Trophoblast cell (in vitro differentiated cells and primary cell): ENCODE results near the gene MRGPRF.

ENCODE experiments used
- DNase-seq, 2 donors: peaks; one replicate each; pipeline ENCODE4 v3.0.0-alpha.2; 2016
- H2AFZ ChIP-seq: 2 replicates; pipeline ENCODE4 v1.6.1; 2013; ENCODE audit warnings: low read length, moderate library complexity, mild to moderate bottlenecking; ENCODE audit not compliant: insufficient read depth, poor library complexity
- H2AK5ac ChIP-seq: 2 replicates; pipeline ENCODE4 v1.6.1; 2013; ENCODE audit warnings: mild to moderate bottlenecking, low read length
- H2BK120ac ChIP-seq: 2 replicates; pipeline ENCODE4 v1.6.1; 2013; ENCODE audit warnings: low read length, mild to moderate bottlenecking, moderate library complexity; ENCODE audit not compliant: insufficient read depth, poor library complexity
- H2BK12ac ChIP-seq: 2 replicates; pipeline ENCODE4 v1.6.1; 2013; ENCODE audit warnings: mild to moderate bottlenecking, low read length, moderate library complexity
- H2BK5ac ChIP-seq: 2 replicates; pipeline ENCODE4 v1.6.1; 2013; ENCODE audit warnings: low read length, low read depth, moderate library complexity, mild to moderate bottlenecking; ENCODE audit not compliant: poor library complexity
- H3K14ac ChIP-seq: 2 replicates; pipeline ENCODE4 v1.6.1; 2013; ENCODE audit warnings: mild to moderate bottlenecking, low read length
- H3K18ac ChIP-seq: 2 replicates; pipeline ENCODE4 v1.6.1; 2013; ENCODE audit warnings: mild to moderate bottlenecking, low read length
- H3K23ac ChIP-seq: 2 replicates; pipeline ENCODE4 v1.6.1; 2013; ENCODE audit warnings: low read length
- H3K27ac ChIP-seq: 2 replicates; pipeline ENCODE4 v1.5.1; 2013; ENCODE audit warnings: low read depth, mild to moderate bottlenecking, inconsistent platforms, low read length, moderate library complexity
- H3K27me3 ChIP-seq: 2 replicates; pipeline ENCODE4 v1.6.1; 2013; ENCODE audit warnings: inconsistent platforms, mild to moderate bottlenecking, low read length, moderate library complexity; ENCODE audit not compliant: insufficient read depth
- H3K36me3 ChIP-seq, 2 experiments: 1 replicate in 1 of 2; 2 replicates in 1 of 2; pipeline ENCODE4 v1.6.1; 2013; ENCODE audit warnings: low read length in 2 of 2, mild to moderate bottlenecking in 2 of 2, moderate library complexity in 1 of 2; ENCODE audit not compliant: insufficient read depth in 2 of 2, control insufficient read depth in 1 of 2
- H3K4ac ChIP-seq: 2 replicates; pipeline ENCODE4 v1.6.1; 2013; ENCODE audit warnings: low read depth, mild to moderate bottlenecking, low read length, moderate library complexity
- H3K4me1 ChIP-seq, 2 experiments: 1 replicate in 1 of 2; 2 replicates in 1 of 2; pipeline ENCODE4 v1.6.1; 2013; ENCODE audit warnings: low read length in 2 of 2, mild to moderate bottlenecking in 2 of 2, moderate library complexity in 1 of 2; ENCODE audit not compliant: insufficient read depth in 2 of 2, control insufficient read depth in 1 of 2
- H3K4me2 ChIP-seq: 2 replicates; pipeline ENCODE4 v1.6.1; 2013; ENCODE audit warnings: inconsistent platforms, mild to moderate bottlenecking, low read length, moderate library complexity
- H3K4me3 ChIP-seq: 2 replicates; pipeline ENCODE4 v1.5.1; 2013; ENCODE audit warnings: mild to moderate bottlenecking, low read depth, low read length, inconsistent platforms
- H3K79me1 ChIP-seq: one replicate; pipeline ENCODE4 v1.6.1; 2013; ENCODE audit warnings: low read length
- H3K79me2 ChIP-seq: 2 replicates; pipeline ENCODE4 v1.6.1; 2013; ENCODE audit warnings: low read length, mild to moderate bottlenecking; ENCODE audit not compliant: control insufficient read depth, insufficient read depth, poor library complexity
- H3K9ac ChIP-seq: 2 replicates; pipeline ENCODE4 v1.6.1; 2013; ENCODE audit warnings: mild to moderate bottlenecking, low read length
- H3K9me3 ChIP-seq: 2 replicates; pipeline ENCODE4 v1.6.1; 2013; ENCODE audit warnings: low read depth, mild to moderate bottlenecking, control low read depth, inconsistent platforms, low read length; ENCODE audit not compliant: insufficient read depth
- H4K12ac ChIP-seq: 2 replicates; pipeline ENCODE4 v1.6.1; 2013; ENCODE audit warnings: low read depth, mild to moderate bottlenecking, low read length, moderate library complexity
- H4K8ac ChIP-seq: 2 replicates; pipeline ENCODE4 v1.6.1; 2013; ENCODE audit warnings: low read depth, mild to moderate bottlenecking, low read length, moderate library complexity
- H4K91ac ChIP-seq: one replicate; pipeline ENCODE4 v1.6.1; 2013; ENCODE audit warnings: low read depth, mild to moderate bottlenecking, low read length, moderate library complexity
- WGBS: extraction: QIAGEN DNeasy Blood & Tissue Kit; methylation state at CpG from one replicate; pipeline ENCODE4 v1.1.7; 2013; ENCODE audit warnings: missing lambda C conversion rate; ENCODE audit not compliant: insufficient read length, insufficient coverage; ENCODE audit errors: extremely low coverage; 5-methylcytosine and 5-hydroxymethylcytosine counted together

MRGPRF gene

GRCh38 chr11:69022260-69022659, 9.2 kb upstream of the MRGPRF start:
- Histone ChIP-seq H3K14ac (no peak overlapping the region), H3K9me3 (peaks cover 1% of the 10 kb centered on the region), H3K23ac (no peak overlapping the region), H4K91ac (no peak overlapping the region), H2BK5ac (no peak overlapping the region), H2BK12ac (no peak overlapping the region), H3K79me1 (no peaks in the 10 kb centered on the region), H3K79me2 (no peaks in the 10 kb centered on the region), H2BK120ac (no peak overlapping the region), H3K4ac (no peak overlapping the region), H3K18ac (no peak overlapping the region), H3K36me3 (no peaks in the 10 kb centered on the region), H3K9ac (no peak overlapping the region), H2AFZ (no peak overlapping the region), H4K12ac (no peak overlapping the region), H3K4me3 (no peak overlapping the region), H3K4me1 (no peaks in the 10 kb centered on the region), H4K8ac (no peak overlapping the region), H3K27me3 (no peaks in the 10 kb centered on the region), H3K27ac (no peak overlapping the region), H2AK5ac (no peak overlapping the region), H3K4me2 (no peak overlapping the region)
- DNase-seq: no peak
- WGBS: no CpG with 5 or more reads among the region's 10 CpGs

DNA sequence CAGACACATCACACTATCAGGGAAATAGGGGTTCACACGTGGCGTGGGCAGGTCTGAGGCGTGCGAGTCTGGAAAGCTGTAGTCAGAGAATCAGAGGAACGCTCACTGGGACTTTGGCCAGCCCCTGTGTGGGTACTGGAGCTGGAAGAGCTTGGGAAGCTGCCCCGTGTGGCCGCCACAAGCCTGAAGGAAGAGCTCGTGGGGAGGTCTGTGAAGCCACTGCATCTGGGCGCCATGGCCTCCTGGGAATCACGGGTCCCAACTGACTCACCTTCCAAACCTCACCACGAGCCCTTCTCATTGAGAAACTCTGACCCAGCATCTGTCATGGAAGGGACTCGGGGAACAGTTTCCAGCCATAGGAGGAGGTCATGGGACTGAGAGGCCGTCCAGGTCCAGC, 5.9 kb upstream of the MRGPRF start:
- Histone ChIP-seq H3K79me1 (no peaks in the 10 kb centered on the region), H3K18ac (no peak overlapping the region), H2AK5ac (no peak overlapping the region), H3K14ac (no peak overlapping the region), H3K9me3 (peaks cover 6% of the 10 kb centered on the region), H4K8ac (no peak overlapping the region), H2BK120ac (no peak overlapping the region), H3K4ac (no peak overlapping the region), H3K4me1 (peaks cover under 1 to 3% of the 10 kb centered on the region in 2 experiments), H3K23ac (no peak overlapping the region), H4K91ac (no peak overlapping the region), H3K27me3 (no peaks in the 10 kb centered on the region), H3K27ac (no peak overlapping the region), H3K4me2 (no peak overlapping the region), H3K4me3 (no peak overlapping the region), H4K12ac (no peak overlapping the region), H3K79me2 (no peaks in the 10 kb centered on the region), H2BK5ac (no peak overlapping the region), H3K9ac (no peak overlapping the region), H2BK12ac (no peak overlapping the region), H2AFZ (no peak overlapping the region), H3K36me3 (no peaks in the 10 kb centered on the region)
- WGBS: no CpG with 5 or more reads among the region's 13 CpGs
- no peak for DNase-seq

DNA sequence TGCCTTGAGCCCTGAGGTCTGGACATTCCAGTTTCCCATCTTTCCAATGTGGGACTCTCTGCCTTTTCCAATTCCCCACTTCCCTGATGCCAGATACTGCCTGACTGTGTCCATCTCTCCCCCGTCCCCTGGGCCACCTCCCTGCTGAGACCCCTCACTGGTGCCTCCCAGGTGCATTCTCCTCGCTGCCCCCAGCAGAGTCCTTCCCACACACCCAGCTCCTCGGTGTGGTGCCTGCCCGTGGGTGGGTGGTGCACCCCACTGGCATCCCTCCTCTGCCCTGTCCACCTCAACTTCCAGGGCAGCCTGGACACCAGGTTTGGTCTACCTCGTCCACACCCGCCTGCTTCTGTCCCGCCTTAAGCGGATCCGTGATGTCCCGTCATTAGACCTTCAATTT, 4.9 kb upstream of the MRGPRF start:
- Histone ChIP-seq H4K12ac (no peak overlapping the region), H3K27me3 (no peaks in the 10 kb centered on the region), H3K23ac (no peak overlapping the region), H2BK120ac (no peak overlapping the region), H4K91ac (no peak overlapping the region), H3K4ac (no peak overlapping the region), H3K18ac (no peak overlapping the region), H3K36me3 (no peaks in the 10 kb centered on the region), H2BK5ac (no peak overlapping the region), H2AFZ (no peak overlapping the region), H3K27ac (no peak overlapping the region), H4K8ac (no peak overlapping the region), H3K4me2 (no peak overlapping the region), H3K9me3 (peaks cover 6% of the 10 kb centered on the region), H2BK12ac (no peak overlapping the region), H3K79me2 (no peaks in the 10 kb centered on the region), H3K79me1 (no peaks in the 10 kb centered on the region), H3K14ac (no peak overlapping the region), H3K4me3 (no peak overlapping the region), H3K4me1 (peaks cover 7 to 10% of the 10 kb centered on the region in 2 experiments), H2AK5ac (no peak overlapping the region), H3K9ac (no peak overlapping the region)
- no peak for DNase-seq
- no CpG with 5 or more reads among the region's 10 CpGs for WGBS

DNA sequence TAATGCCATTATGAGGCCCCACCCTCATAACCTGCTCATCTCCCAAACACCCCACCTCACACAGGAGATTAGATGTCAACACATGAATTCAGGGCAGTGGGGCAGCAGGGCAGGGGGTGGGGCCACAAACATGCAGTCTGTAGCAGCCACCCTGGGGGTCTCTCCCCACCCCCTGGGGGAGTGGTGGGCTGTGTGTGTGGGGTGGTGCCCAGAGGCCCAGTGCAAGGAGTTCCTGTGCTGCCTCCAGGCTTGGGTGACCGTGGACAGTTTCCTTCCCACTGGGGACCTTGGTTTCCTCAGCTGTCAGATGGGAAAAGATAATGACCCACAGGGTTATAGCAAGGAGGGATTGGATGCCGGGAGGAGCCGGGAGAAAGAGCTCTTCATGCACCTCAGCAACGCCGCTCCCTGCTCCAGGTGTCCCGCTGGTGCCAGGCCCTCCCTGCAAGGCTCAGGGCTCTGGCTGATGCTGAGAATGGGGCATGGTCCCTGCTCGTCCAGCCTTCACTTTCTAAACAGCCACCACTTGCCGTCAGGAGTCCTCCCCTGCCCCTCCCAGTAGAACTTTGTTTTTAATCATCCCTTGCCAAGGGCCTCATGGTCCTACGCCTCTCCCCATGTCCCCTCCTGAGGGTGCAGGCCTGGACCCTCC, 2.0 kb upstream of the MRGPRF start:
- WGBS: no CpG with 5 or more reads among the region's 9 CpGs
- H3K14ac ChIP-seq: no peak overlapping the region

More for the DNA sequence above, 2.0 kb upstream of the MRGPRF start:
- Histone ChIP-seq H4K91ac (no peak overlapping the region), H2AFZ (no peak overlapping the region), H3K36me3 (no peaks in the 10 kb centered on the region), H3K4me1 (peaks cover 21 to 24% of the 10 kb centered on the region in 2 experiments), H2BK12ac (no peak overlapping the region), H3K79me2 (no peaks in the 10 kb centered on the region), H3K9me3 (peaks cover 6% of the 10 kb centered on the region), H3K79me1 (peaks cover 2% of the 10 kb centered on the region), H2BK5ac (no peak overlapping the region), H3K4ac (no peak overlapping the region), H3K23ac (no peak overlapping the region), H3K27ac (no peak overlapping the region), H4K12ac (no peak overlapping the region), H3K4me2 (no peak overlapping the region), H2BK120ac (no peak overlapping the region), H3K4me3 (no peak overlapping the region), H4K8ac (no peak overlapping the region), H2AK5ac (no peak overlapping the region), H3K27me3 (no peaks in the 10 kb centered on the region), H3K18ac (no peak overlapping the region), H3K9ac (no peak overlapping the region)
- DNase-seq: no peak
